ENCODE measurements around the gene DLG2.

The DLG2 gene

GRCh38 chr11:85495918-85496317 lies 131.2 kb downstream of the DLG2 start:
- DNase-seq (ENCODE audit: low read depth, low spot score) = no peak
- CTCF ChIA-PET = no interaction called here
- H3K4me3 ChIP-seq (ENCODE audit: low read depth, low read length) = no peak overlapping the region
- POLR2A ChIA-PET = no interaction called here
- no peak for TF ChIP-seq CTCF (IDR thresholded peaks at IDR 0.05; ENCODE audit: insufficient read depth, low read length, missing control alignments)

- ChIA-PET POLR2A (no interaction called here), CTCF (no interaction called here)
- H3K4me3 ChIP-seq (ENCODE audit: low read depth, low read length) = no peak overlapping the region
- TF ChIP-seq CTCF (IDR thresholded peaks at IDR 0.05; ENCODE audit: insufficient read depth, low read length, missing control alignments) = no peak
- DNase-seq (ENCODE audit: low read depth, low spot score) = no peak
These were observed 132.7 kb downstream of the DLG2 start for GRCh38 chr11:85494396-85494795.

GRCh38 chr11:85485902-85486301 lies 141.2 kb downstream of the DLG2 start:
- no peak for DNase-seq (ENCODE audit: low read depth, low spot score)
- H3K4me3 ChIP-seq (ENCODE audit: low read depth, low read length) = no peak overlapping the region
- TF ChIP-seq CTCF (IDR thresholded peaks at IDR 0.05; ENCODE audit: insufficient read depth, low read length, missing control alignments) = no peak
- ChIA-PET CTCF (no interaction called here), POLR2A (no interaction called here)

- CTCF ChIA-PET = no interaction called here
- TF ChIP-seq CTCF (IDR thresholded peaks at IDR 0.05; ENCODE audit: insufficient read depth, low read length, missing control alignments) = no peak
- H3K4me3 ChIP-seq (ENCODE audit: low read depth, low read length) = no peak overlapping the region
- DNase-seq (ENCODE audit: low read depth, low spot score) = no peak
- POLR2A ChIA-PET = no interaction called here
These were observed 143.3 kb downstream of the DLG2 start for GRCh38 chr11:85483861-85484260.

- CTCF ChIA-PET = no interaction called here
These were observed 145.3 kb downstream of the DLG2 start for GRCh38 chr11:85481862-85482261.

GRCh38 chr11:85475660-85476517 lies 151.3 kb downstream of the DLG2 start:
- H3K4me3 ChIP-seq (ENCODE audit: low read depth, low read length) = no peak overlapping the region
- TF ChIP-seq CTCF (IDR thresholded peaks at IDR 0.05; ENCODE audit: insufficient read depth, low read length, missing control alignments) = no peak
- CTCF ChIA-PET = interaction anchor here (0.6 kb wide), 1 partner anchor 173 kb away, joined by 3 read pairs; no protein-coding TSS in a partner anchor
- DNase-seq (ENCODE audit: low read depth, low spot score) = no peak
- POLR2A ChIA-PET = no interaction called here

More at GRCh38 chr11:85481862-85482261, 145.3 kb downstream of the DLG2 start:
- DNase-seq (ENCODE audit: low read depth, low spot score) = no peak
- POLR2A ChIA-PET = no interaction called here
- TF ChIP-seq CTCF (IDR thresholded peaks at IDR 0.05; ENCODE audit: insufficient read depth, low read length, missing control alignments) = no peak
- H3K4me3 ChIP-seq (ENCODE audit: low read depth, low read length) = no peak overlapping the region
